ENCODE data around the gene RHD.
"Not testable (repeated sequence)": the region's sequence is repeated elsewhere in the genome, so short reads cannot be mapped to it uniquely, and the experiment has no call there.

The RHD gene

DNA sequence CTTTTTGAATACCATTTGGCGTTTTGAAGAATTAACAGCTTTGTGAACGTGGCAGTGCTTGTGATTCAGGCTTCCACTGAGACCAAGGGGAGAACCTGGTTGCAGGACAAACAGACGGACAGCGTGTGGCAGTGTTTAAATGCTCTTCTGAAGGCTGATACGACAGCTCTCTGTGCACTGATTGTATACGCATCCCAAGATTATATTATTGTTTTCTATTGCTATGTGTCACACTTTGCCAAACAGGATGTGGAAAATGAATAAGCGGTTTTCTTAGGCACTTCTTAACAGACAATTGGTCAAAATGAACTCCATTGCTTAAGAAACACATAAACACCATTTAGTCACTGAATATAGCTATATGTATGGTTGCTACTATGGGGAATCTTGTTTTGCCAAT lies 12.5 kb upstream of the RHD start:
- DNase-seq, result not testable (repeated sequence)

DNA sequence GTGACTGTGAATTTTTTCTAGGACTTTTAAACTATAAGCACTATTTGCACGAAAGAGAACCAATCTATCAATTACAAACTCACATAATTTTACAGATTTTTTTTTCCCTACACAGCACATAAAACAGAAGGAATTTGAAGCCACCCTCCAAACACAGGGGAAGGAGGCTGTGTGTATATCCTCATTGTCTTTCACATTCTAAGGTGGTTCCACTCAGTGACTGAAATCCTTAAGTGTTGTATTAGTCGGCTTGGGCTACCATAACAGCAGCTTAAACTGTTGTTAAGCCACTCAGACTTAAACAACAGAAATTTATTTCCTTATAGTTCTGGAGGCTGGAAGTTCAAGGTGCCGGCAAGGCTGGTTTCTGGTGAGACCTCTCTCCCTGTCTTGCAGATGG lies 12.0 kb upstream of the RHD start:
- not testable (repeated sequence) for DNase-seq

DNA sequence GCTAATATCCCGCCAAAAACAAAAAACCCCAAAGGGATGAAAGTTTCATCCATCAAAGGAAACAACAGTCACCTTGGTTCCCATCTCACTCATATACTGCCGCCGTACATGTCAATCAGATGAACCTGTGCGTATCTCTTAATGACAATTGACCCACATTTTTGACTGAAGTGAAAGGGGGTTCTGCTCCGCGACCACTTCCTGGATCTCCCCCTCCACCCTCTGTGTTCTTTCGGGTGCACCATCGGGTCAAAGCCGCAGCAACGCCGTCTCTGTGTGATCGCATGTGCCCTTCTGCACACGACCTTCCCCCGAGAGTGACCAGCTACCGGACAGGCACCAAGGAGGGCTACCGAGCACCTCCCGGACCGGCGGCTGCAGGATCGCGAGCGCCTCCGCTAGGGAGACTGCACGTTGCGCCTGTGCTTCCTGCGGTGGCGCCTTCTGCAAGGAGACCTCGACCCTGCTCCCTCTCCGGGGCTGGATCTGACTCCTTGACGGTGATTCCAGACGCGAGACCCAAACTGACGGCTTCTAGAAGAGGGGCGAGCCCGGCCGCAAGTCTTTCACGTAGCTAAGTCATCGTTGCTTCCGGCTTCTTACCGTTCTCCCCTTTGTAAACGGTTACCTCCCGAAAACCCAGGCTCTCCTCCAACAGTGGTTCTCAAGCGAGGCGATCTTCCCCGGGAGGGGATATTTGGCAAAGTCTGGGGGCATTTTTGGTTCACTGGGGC lies 5.6 kb upstream of the RHD start:
- DNase-seq, result not testable (repeated sequence)

DNA sequence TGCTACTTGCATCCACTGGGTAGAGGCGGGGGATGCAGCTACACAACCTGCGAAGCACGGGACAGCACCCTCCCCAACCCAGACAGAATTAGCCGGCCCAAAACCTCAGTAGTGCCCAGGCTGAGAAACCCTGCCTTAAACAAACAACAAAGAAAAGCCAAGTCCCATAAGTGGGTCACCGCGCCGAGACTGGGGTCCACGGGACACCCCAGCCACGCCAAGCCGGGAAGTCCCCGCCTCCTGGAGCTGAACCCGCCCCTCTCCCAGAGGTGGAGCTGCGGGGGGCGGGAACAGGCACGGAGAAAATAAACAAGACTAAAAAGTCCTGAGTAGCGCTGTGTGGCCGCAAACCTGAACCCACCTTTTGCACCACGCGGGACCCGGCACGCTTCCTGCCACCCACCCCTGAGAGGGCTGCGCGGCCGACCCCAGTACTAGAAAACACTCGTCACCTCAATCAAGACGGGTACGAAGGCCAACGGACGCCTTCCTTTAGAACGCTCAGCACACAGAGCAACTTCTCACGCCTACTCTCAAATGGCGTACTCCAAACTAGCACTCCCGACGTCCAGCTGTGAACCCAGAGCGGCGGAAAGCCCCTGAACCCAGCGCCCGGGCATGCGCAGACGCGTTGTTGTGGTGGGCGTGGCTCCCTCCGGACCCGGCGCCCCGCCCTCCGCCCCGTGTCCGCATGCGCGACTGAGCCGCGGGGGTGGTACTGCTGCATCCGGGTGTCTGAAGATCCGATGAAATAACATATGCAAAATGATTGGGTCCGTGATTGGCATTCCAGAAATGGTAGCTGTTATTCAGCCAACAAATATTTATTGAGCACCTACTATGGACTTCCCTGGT lies 4.8 kb upstream of the RHD start:
- DNase-seq, result peak; percentile 91

DNA sequence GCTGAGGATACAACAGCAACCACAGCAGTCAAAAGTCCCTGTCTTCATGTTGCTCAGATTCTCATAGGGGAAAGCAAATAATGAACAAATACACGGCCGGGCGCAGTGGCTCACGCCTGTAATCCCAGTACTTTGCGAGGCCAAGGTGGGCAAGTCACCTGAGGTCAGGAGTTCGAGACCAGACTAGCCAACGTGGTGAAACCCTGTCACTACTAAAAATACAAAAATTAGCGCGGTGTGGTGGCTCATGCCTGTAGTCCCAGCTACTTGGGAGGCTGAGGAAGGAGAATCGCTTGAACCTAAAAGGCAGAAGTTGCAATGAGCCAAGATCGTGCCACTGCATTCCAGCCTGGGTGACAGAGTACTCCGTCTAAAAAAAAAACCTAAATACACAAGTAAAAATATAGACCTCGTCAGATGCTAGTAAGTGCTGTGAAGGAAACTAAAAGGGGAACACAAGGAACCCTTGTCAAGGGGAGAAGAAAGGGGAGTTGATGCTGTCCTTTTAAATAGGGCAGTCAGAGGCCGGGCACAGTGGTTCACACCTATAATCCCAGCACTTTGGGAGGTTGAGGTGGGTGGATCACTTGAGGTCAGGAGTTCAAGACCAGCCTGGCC lies 4.1 kb upstream of the RHD start:
- DNase-seq, result not testable (repeated sequence)

DNA sequence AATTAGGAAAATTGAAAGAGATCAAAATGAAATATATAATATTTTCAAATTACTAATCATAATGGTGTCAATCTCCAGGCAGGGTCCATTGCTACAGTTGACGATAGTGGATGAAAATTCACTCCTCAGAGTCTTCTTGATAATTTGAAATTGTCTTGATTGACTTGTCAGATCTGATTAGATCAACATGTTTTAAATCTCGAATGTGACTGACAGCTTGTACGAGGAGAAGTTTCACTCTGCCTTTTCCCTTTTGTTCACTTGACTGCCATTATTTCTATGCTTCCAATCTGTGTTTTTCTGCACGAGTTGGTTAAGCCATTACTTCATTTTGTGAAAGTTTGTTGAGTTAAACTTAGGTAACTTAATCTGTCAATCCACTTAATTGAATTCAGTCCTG lies 3.3 kb downstream of the RHD start:
- DNase-seq, result not testable (repeated sequence)

DNA sequence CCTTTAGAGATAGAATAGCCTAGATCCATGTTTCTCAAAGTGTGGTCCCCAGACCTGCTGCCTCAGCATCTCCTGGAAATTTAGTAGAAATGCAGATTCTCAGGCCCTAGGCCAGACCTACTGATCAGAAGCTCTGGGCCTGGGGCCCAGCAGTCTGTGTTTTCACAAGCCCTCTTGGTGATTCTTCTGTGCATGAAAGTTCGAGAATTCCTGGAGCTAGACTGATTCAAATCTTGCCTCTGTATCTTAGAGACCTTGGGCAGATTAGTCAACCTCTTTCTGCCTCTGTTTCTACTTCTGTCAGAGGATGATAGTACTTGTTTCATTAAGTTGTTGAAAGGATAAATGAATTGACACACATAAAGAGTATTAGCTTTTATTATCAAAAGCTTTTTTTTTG lies 5.0 kb downstream of the RHD start:
- not testable (repeated sequence) for DNase-seq

DNA sequence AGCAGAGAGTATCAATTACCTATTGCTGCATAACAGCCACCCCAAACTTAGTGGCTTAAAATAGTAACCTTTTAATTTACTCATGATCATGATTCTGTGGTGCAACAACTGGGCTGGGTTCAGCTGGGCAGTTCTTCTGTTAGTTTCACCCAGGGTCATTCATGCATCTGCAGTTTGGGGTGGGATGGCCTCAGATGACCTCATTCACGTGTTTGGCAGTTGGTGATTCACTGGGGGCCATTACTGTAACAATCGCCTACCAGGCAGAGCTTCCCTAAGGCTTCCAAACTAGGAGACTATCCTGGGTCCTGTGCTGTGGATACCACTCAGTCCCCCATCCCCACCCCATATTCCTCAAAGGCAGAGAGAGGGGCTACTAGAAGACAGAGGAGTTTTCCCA lies 6.0 kb downstream of the RHD start:
- not testable (repeated sequence) for DNase-seq

DNA sequence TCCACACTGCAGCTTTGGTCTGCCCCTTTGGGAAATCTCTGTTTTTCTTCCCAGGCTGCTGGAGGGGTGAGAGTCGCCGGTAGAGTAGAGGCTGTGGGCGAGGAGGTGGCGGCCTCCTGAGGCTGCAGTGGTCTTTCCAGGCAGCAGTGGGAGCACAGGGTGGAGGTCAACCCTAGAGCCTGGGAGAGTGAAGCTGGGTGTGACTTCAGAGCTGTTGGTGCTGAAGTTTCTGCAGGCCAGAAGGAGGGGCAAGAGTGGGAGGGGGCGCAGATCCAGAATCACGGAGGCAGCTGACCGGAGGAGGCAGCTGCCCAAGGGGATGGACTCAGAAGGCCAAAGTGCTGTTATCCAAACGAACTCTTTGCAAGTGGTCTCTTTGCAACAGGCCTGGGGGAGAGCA lies 6.5 kb downstream of the RHD start:
- DNase-seq, result not testable (repeated sequence)

DNA sequence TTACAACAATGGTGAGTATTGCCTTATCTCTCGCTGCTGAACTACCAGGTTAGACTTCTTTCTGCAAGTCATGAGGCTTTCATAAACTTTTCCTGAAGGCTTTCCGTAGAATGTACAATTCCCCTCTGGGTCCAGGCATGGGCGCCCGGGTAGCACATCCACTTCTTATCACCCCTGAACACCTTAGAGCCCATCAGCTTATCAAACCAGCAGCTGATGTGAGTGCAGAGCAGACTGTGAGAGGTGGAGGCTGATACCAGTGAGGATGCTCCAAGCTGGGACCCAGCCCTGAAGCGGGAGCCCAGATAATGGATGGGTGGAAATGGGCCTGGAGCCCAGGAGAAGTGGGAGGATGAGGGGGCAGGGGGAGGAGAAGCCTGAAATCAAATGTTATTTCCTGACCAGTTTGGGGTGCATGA lies 7.4 kb downstream of the RHD start:
- DNase-seq, result not testable (repeated sequence)

DNA sequence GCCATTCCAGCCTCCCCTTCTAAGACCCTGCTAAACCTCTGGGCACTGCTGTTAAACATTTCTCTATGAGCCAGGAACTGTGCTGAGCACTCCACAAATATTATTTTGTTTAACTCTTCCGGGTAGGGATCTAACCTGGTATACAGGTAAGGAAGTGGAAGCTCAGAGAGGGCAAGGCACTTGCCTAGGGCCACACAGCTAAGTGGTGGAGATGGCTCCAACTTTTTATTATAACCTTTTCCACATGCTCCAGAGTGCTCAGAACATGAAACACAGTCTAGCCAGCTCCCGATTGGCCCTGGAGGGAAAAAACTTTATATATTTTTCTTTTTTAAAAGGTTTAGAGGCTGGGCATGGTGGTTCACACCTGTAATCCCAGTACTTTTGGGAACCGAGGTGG lies 13.6 kb downstream of the RHD start:
- DNase-seq, result not testable (repeated sequence)

DNA sequence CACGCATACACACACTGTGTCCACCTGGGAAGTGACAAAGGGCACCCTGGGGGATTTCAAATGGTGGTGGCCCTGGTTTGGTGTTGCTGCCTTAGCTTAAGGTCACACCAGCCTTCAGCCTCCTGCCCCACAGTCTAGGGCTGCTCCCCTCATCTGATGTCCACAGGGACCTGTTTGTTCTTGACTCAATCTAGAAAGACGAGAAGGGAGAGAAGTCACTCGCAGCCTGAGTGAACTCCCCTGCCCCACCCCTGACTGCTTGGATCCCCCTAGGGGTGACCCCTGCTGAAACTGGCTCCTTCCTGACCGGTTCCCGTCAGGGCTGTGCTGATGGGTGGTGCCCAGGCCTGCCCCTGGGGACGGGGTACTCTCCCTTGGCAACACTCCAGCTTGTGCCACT lies 14.9 kb downstream of the RHD start:
- DNase-seq, result not testable (repeated sequence)

DNA sequence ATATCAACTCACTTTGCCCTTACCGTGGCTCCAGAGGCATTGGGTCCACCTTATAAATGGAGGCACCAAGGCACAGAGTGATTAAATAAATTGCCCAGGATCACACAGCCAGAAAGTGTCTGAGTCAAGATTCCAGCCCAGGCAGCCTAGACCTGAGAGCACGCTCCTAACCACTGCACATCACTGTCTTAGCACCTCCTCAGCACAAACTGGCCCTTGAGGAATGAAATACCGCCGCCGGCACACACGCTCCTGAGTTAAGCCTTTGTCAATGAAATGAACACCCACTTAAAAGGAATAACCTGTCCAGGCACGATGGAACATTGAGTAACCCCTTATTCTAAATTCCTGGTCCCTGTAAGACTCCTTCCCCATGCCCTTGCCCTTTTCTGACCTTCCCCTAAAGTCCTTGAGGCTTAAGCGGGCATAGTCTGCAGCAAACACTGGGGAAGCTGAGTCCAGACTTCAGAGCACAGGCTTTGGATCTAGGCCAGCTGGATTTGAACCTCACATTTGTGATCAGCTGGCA lies 16.3 kb downstream of the RHD start:
- not testable (repeated sequence) for DNase-seq

DNA sequence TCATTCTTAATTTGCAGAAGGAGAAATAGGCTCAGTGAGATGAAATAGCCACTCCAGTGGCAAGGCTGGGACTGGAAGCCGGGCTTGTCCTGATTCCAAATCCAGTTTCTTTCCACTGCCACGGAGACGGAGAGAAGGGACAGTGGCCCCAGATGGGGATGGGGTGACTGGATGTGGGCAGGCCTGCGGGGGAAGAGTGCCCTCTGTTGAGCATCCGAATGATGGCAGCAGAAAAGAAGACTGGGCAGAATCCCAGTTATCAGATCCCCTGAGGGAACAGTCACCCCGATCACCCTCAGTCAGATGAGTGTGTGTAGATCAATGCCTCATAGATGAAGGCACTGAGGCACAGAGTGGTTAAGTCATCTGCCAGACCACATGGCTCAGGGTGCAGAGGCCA lies 17.7 kb downstream of the RHD start:
- not testable (repeated sequence) for DNase-seq

DNA sequence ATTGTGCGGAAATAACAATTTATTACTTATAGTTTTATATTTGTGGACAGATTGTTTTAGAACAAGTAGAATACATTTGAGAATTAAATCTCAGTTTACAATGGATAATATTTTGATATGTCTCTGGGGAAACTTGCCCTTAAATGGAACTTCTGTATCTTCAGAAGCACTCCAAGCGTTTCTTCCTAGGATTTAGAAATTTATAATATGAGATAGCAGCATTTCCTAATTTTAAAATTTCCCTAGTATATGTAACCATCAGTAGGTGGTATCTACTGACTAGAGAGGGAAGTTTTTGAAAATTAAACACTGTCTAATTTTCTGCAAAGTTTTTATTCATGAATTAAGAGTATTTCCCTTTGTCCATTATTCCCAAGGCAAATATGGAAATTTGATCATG lies 21.1 kb downstream of the RHD start:
- DNase-seq, result not testable (repeated sequence)

DNA sequence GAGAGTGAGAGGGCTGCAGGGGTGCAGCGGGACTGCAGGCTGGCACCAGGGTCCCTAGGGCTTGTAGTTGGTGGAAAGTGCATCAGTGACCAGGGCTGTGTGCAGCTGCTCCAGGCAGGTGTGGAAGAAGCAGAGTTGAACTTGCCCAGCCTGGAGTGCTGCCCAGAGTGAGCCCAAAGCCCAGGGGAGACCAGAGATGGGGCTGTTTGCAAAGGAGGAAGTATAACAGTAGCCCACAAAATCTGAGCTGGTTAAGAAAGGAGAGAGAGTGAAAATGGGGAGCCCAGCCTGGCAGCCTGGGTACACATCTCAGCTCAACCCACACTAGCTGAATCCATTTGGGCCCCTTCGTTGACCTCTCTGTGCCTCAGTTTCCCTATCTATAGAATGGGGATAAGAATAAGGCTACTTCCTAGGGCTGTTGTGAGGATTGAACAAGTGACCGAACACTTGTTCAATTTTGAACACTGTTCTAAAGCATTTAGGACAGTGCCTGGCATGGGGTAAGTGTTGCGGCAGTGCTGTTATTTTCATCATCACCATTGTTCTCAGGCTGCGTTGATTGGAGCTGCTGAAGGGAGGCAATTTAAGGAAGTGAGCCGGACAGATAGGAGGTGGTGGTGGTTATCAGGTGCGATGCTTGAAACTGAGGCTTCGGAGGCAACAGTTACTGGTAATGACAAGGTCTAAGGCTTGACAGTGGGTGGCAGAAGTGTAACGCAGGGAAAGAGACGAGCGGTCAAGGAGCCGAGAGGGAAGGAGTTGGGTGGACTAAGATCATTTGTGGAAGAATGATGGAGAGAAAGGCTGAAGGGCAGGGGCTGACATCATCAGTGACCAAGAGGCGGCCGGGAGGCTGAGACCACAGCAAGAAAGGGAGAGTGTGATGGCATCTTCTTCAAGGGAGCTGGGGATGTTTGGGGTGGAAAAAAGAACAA lies 22.8 kb downstream of the RHD start:
- DNase-seq, result not testable (repeated sequence)

DNA sequence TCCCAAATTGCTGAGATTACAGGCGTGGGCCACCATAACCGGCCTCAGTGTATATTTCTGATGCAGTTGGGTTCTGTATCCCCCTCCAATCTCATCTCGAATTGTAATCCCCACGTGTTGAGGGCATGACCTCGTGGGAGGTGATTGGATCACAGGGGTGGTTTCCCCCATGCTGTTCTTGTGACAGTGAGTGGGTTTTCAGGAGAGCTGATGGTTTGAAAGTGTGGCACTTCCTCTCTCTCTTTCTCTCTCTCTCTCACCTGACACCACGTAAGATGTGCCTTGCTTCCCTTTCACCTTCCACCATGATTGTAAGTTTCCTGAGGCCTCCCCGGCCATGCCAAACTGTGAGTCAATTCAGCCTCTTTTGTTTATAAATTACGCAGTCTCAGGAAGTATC lies 24.2 kb downstream of the RHD start:
- not testable (repeated sequence) for DNase-seq

DNA sequence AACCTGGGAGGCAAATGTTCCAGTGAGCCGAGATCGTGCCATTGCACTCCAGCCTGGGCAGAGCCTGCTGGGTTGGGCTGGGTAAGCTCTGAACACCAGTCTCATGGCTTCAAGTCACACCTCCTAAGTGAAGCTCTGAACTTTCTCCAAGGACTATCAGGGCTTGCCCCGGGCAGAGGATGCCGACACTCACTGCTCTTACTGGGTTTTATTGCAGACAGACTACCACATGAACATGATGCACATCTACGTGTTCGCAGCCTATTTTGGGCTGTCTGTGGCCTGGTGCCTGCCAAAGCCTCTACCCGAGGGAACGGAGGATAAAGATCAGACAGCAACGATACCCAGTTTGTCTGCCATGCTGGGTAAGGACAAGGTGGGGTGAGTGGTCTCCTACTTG lies 28.4 kb downstream of the RHD start:
- DNase-seq, result not testable (repeated sequence)

DNA sequence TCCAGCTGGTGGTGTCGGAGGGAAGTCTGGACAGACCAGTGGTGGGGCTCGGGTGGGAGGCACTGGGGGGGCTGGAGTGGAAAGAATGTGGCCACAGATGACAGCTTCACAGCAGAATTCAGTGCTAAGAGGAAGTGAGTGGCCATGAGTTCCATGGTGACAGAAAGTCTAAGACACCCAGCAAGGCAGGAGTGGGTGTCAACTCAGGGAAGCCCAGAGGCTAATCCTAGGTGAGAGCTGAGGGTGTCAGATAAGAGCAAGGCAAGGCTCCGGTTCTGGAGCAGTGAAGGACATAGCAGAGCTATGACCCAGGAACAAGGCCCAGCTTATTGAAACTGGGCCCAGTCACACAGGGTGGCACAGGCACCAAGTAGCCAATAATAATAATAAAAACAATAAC lies 30.0 kb downstream of the RHD start:
- DNase-seq, result not testable (repeated sequence)

DNA sequence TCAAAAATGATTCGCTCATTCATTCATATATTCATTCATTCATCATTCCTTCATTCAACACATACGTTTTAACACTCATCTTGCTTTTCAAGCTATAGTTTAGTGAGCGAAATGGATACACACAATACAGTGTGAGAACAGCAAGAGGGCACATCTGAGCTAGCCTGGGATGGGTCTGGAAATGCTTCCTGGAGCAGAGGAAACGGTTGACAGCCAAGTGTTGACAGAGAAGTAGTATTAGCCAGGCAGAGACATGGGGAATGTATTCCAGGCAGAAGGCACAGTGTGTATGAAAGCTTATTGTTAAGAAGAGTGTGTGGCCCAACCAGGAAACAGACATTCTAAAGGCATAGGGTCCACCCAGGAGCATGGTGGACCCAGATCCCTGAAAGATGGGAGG lies 32.6 kb downstream of the RHD start:
- DNase-seq, result not testable (repeated sequence)

DNA sequence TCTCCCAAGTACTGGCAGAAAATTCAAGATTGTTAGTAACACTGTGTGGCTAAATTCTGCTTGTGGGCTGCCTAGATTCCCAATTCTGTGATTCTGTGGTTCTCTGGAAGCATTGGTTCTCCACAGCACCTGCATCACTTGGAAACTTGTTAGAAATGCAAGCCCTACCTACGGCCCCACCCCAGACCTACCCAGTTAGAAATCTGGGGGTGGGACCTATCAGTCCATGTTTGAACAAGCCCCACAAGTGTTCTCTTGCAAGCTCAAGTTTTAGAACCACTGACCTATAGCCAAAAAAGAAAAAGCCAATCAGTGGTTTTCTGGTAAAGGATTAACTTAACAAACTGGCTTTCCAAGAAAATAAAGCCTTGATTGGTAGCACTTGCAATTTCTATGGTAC lies 35.9 kb downstream of the RHD start:
- DNase-seq, result not testable (repeated sequence)

DNA sequence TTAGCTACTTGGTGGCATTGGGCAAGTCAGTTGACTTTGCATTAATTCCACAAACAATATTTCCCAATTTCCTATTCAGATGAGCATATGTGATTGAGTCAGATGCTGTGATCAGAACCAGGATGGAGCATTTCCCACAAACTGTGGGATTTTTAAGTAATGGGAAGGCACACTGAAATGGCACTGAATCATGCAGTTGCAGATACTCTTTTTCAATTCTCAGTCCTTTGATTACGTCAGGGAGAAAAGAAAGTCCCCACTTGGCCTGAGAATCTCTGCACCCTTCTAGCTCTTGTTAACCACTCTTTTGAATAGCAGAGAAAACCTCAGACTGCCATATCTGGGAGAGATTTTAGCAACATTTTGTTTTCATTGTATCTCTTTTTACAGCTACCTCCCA lies 36.8 kb downstream of the RHD start:
- DNase-seq, result not testable (repeated sequence)

Data from activated gamma-delta T cell treated with Interleukin-2 at 50 U/mL for 16 hours (primary cell).